ENCODE results near the gene RNF223. TPM values are rescaled to one million over a fixed set of nuclear protein-coding genes. Genes with fewer than 3 reads are reported as not detected.

The RNF223 gene
- total RNA-seq, 4 donors from 2014 or later: not detected

- no peaks in the 10 kb centered on the region for H3K36me3 ChIP-seq
- WGBS: 73% methylated on average over 15 of the region's 20 CpGs
- no peak for TF ChIP-seq POLR2A (IDR thresholded peaks at IDR 0.05; ENCODE audit: low read depth)
- no peak for TF ChIP-seq CTCF (IDR thresholded peaks at IDR 0.05)
- TF ChIP-seq EP300 (IDR thresholded peaks at IDR 0.05): no peak
- TF ChIP-seq POLR2AphosphoS5 (IDR thresholded peaks at IDR 0.05): no peak
- peaks cover 7 to 89% (median 44%) of the 10 kb centered on the region in 4 donors for H3K27me3 ChIP-seq
- no peaks in the 10 kb centered on the region for H3K9me3 ChIP-seq
- no peak for DNase-seq (ENCODE audit: extremely low spot score)
- intact Hi-C loops (cut with DNase I): no loop called here
- H3K4me3 ChIP-seq: no peak overlapping the region
- no peak overlapping the region for H3K27ac ChIP-seq (replicated peaks in 1 of 4)
- H3K4me1 ChIP-seq: peaks cover 22 to 45% (median 38%) of the 10 kb centered on the region in 4 donors
Observed at GRCh38 chr1:1065265-1065939, 8.7 kb downstream of the RNF223 start.

- DNase-seq (ENCODE audit: extremely low spot score): no peak
- WGBS: 13% methylated on average over 8 of the region's 50 CpGs
- TF ChIP-seq POLR2A (IDR thresholded peaks at IDR 0.05; ENCODE audit: low read depth) (no peak), CTCF (IDR thresholded peaks at IDR 0.05) (peak; percentile 88 to 95 (median 91))
- Histone ChIP-seq H3K9me3 (no peaks in the 10 kb centered on the region), H3K4me3 (no peak overlapping the region), H3K36me3 (no peaks in the 10 kb centered on the region), H3K27ac (replicated peaks in 1 of 4) (no peak overlapping the region), H3K27me3 (peaks cover 7 to 89% (median 46%) of the 10 kb centered on the region in 4 donors), H3K4me1 (peaks cover 27 to 51% (median 44%) of the 10 kb centered on the region in 4 donors)
- intact Hi-C loops (cut with DNase I): loop anchor here (2.0 kb wide), 1 partner anchor 79 kb away; no protein-coding TSS in a partner anchor
Observed at GRCh38 chr1:1063945-1064831, 9.9 kb downstream of the RNF223 start.

DNA sequence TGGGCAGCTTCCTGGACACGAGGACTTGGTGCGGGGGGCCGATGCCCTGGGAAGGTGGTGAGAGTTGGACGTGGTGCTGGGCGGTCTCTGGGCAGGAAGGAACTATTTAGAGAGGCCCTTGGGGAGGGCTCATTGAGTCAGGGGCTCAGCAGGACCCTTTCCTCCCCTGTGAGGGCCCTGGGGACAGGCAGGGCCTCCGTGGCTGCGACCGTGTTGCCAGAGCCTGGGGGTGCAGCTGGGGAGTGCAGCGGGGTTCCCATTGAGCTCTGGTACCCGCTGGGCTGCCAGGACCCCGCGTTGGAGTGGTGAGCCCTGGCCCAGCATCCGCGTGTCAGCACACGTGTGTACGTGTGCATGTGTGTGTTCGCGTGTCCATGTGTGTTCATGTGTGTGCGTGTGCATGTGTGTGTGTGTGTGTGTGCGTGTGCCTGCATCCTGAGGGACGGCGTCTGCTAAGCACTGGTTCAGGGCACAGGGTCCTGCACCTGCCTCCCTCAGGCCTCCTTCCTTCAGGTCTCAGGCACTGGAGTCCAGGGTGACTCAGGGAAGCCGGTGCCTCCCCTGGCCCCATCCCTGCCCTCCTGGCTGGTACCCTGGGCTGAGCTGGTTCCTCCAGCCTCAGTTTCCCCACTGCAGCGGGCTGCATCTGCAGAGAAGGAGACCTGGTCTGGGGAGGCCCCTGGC lies 10.7 kb downstream of the RNF223 start:
- intact Hi-C loops (cut with DNase I): loop anchor here (2.0 kb wide), 1 partner anchor 79 kb away; no protein-coding TSS in a partner anchor
- H3K9me3 ChIP-seq: no peaks in the 10 kb centered on the region
- H3K4me3 ChIP-seq: no peak overlapping the region
- WGBS: 75% methylated on average over 20 of the region's 24 CpGs
- peaks cover 4 to 89% (median 42%) of the 10 kb centered on the region in 4 donors for H3K27me3 ChIP-seq
- peaks cover 25 to 51% (median 44%) of the 10 kb centered on the region in 4 donors for H3K4me1 ChIP-seq
- no peak for DNase-seq (ENCODE audit: extremely low spot score)
- H3K27ac ChIP-seq (replicated peaks in 1 of 4): no peak overlapping the region
- H3K36me3 ChIP-seq: no peaks in the 10 kb centered on the region
- no peak for TF ChIP-seq EP300 (IDR thresholded peaks at IDR 0.05)
- no peak for TF ChIP-seq CTCF (IDR thresholded peaks at IDR 0.05)

DNA sequence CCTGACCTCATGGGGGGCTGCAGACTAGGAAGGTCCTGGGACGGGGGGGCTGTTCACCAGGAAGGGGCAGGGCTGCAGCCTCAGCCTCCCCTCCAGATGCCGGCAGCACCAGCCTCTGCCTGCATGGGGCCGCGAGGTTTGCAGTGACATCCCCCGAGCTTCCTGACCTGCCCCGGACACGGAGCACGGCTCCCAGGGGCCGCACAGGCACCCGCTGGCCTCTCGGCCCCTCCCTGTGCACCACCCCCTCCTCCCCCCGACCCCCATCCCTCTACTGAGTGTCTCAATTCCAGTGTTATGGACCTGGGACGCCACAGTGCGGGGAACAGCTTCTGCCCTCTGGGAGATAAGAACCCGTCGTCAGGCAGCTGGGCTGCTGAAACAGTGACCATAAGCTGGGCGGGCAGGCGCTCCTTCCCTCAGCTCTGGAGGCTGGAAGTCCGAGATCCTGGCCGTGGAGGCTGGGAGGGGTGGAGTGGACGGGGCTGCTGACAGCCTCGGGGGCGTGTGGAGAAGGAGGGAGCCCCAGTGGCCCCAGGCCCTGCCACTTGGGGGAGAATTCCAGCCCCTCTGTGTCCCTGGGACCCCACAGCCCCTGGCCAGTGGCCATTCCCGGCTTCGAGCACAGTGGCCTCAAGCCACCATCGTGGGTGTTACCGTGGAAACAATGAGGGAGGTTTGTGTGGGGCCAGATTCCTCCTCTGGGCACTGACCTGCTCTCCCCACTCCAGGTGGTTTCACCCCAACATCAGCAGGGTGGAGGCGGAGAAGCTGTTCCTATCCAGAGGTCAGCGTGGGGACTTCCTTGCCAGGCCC lies 11.6 kb downstream of the RNF223 start:
- H3K4me1 ChIP-seq: peaks cover 22 to 52% (median 41%) of the 10 kb centered on the region in 4 donors
- no peak overlapping the region for H3K4me3 ChIP-seq
- no peak overlapping the region for H3K27ac ChIP-seq (replicated peaks in 1 of 4)
- intact Hi-C loops (cut with DNase I): loop anchor here (2.0 kb wide), 1 partner anchor 78 kb away; no protein-coding TSS in a partner anchor
- no peak for TF ChIP-seq EP300 (IDR thresholded peaks at IDR 0.05)
- TF ChIP-seq POLR2A (IDR thresholded peaks at IDR 0.05; ENCODE audit: low read depth): no peak
- TF ChIP-seq CTCF (IDR thresholded peaks at IDR 0.05): no peak
- no peak for TF ChIP-seq POLR2AphosphoS5 (IDR thresholded peaks at IDR 0.05)
- H3K27me3 ChIP-seq: peaks cover 4 to 89% (median 38%) of the 10 kb centered on the region in 4 donors
- H3K36me3 ChIP-seq: no peaks in the 10 kb centered on the region
- WGBS: 68% methylated on average over 2 of the region's 29 CpGs
- no peak for DNase-seq (ENCODE audit: extremely low spot score)
- H3K9me3 ChIP-seq: no peaks in the 10 kb centered on the region

Data from esophagus muscularis mucosa (tissue), 4 donors.